Skeletal muscle cell (primary cell): ENCODE measurements around the gene TBC1D22A.

Source experiments
- DNase-seq: peaks from one replicate; pipeline ENCODE4 v3.0.0-alpha.2; 2010; ENCODE audit warnings: low read depth
- H3K4me3 ChIP-seq: 2 replicates; pipeline ENCODE4 v1.5.1; 2011; ENCODE audit warnings: low read depth, mild to moderate bottlenecking, control low read depth, low read length, moderate library complexity

TBC1D22A gene

GRCh38 chr22:46826438-46827135 is 64.1 kb downstream of the TBC1D22A start:
- no peak overlapping the region for H3K4me3 ChIP-seq

GRCh38 chr22:46827136-46827780 is 64.8 kb downstream of the TBC1D22A start:
- H3K4me3 ChIP-seq, result no peak overlapping the region
- no peak for DNase-seq

More at GRCh38 chr22:46826438-46827135, 64.1 kb downstream of the TBC1D22A start:
- DNase-seq, result no peak

- DNase-seq, result no peak
Observed at GRCh38 chr22:46827781-46828180, 65.3 kb downstream of the TBC1D22A start.

GRCh38 chr22:46828323-46828900 is 66.0 kb downstream of the TBC1D22A start:
- DNase-seq, result no peak
- no peak overlapping the region for H3K4me3 ChIP-seq

More at GRCh38 chr22:46827781-46828180, 65.3 kb downstream of the TBC1D22A start:
- no peak overlapping the region for H3K4me3 ChIP-seq

GRCh38 chr22:46829117-46829891 is 66.9 kb downstream of the TBC1D22A start:
- H3K4me3 ChIP-seq, result no peak overlapping the region
- peak; percentile 66 for DNase-seq

- no peak overlapping the region for H3K4me3 ChIP-seq
Observed at GRCh38 chr22:46829941-46830715, 67.7 kb downstream of the TBC1D22A start.

GRCh38 chr22:46830841-46831240 is 68.4 kb downstream of the TBC1D22A start:
- no peak for DNase-seq
- H3K4me3 ChIP-seq, result no peak overlapping the region

More at GRCh38 chr22:46829941-46830715, 67.7 kb downstream of the TBC1D22A start:
- DNase-seq, result peak; percentile 43

GRCh38 chr22:46833228-46833627 is 70.8 kb downstream of the TBC1D22A start:
- no peak for DNase-seq
- no peak overlapping the region for H3K4me3 ChIP-seq

GRCh38 chr22:46834021-46834737 is 71.7 kb downstream of the TBC1D22A start:
- DNase-seq, result no peak
- no peak overlapping the region for H3K4me3 ChIP-seq

- H3K4me3 ChIP-seq, result no peak overlapping the region
- DNase-seq, result no peak
Observed at GRCh38 chr22:46835288-46835687, 72.8 kb downstream of the TBC1D22A start.

GRCh38 chr22:46835693-46836092 is 73.2 kb downstream of the TBC1D22A start:
- H3K4me3 ChIP-seq, result no peak overlapping the region
- DNase-seq, result no peak

- DNase-seq, result no peak
- no peak overlapping the region for H3K4me3 ChIP-seq
Observed at GRCh38 chr22:46841522-46841921, 79.1 kb downstream of the TBC1D22A start.

GRCh38 chr22:46842606-46843005 is 80.2 kb downstream of the TBC1D22A start:
- DNase-seq, result no peak

GRCh38 chr22:46843821-46844255 is 81.4 kb downstream of the TBC1D22A start:
- no peak overlapping the region for H3K4me3 ChIP-seq
- DNase-seq, result no peak

More at GRCh38 chr22:46842606-46843005, 80.2 kb downstream of the TBC1D22A start:
- no peak overlapping the region for H3K4me3 ChIP-seq

GRCh38 chr22:46844606-46845210 is 82.3 kb downstream of the TBC1D22A start:
- H3K4me3 ChIP-seq, result no peak overlapping the region
- no peak for DNase-seq

GRCh38 chr22:46845296-46846149 is 83.1 kb downstream of the TBC1D22A start:
- no peak for DNase-seq
- peak overlapping the region; percentile 7 for H3K4me3 ChIP-seq

GRCh38 chr22:46846150-46846831 is 83.8 kb downstream of the TBC1D22A start:
- H3K4me3 ChIP-seq, result no peak overlapping the region
- no peak for DNase-seq
